Measurements from ENCODE around the gene RTN4RL2.

Gene RTN4RL2

DNA sequence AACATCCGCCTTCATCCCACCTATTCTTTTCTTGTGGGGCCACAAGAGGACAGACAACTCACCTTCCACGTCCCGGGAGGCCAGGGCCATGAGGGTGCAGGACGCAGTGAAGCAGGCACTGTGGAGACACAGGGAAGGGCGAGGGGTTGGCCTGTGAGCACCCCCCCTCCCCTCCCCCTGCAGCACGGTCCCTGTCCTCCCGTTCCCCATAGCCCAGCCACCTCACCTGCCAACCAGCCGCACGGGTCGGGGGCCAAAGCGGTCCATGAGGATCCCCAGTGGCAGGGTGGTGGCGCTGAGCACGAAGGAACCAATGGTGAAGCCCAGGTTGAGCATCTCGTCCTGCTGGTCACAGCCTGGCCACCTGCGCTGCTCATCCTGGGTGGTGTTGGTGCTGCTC, 40.6 kb downstream of the RTN4RL2 start:
- no peak for DNase-seq

GRCh38 chr11:57501953-57502352, 41.6 kb downstream of the RTN4RL2 start:
- no peak for DNase-seq

- no peak for DNase-seq
Observed at GRCh38 chr11:57502376-57502775, 42.0 kb downstream of the RTN4RL2 start.

GRCh38 chr11:57502870-57503269, 42.5 kb downstream of the RTN4RL2 start:
- no peak for DNase-seq

DNA sequence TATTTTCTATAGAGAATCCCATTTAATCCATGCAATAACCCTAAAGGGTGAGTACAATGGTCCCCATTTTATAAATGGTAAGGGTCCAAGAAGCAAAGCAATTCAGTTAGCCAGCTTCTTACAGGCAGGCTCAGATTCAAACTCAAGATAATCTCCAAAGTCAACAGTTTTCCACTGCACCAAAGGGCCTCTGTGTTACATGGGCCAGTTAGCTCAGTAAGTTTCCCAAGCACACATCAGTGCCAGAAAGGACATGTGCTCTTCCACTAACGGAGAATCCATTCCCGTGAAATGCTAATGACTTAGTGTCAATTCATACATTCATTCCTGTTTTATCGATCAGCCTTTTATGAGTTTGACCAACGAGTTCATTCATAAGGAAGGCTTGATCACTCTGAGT, 44.2 kb downstream of the RTN4RL2 start:
- no peak for DNase-seq

GRCh38 chr11:57506522-57506921, 46.2 kb downstream of the RTN4RL2 start:
- DNase-seq = no peak

- no peak for DNase-seq
Observed at GRCh38 chr11:57508341-57509170, 48.2 kb downstream of the RTN4RL2 start.

DNA sequence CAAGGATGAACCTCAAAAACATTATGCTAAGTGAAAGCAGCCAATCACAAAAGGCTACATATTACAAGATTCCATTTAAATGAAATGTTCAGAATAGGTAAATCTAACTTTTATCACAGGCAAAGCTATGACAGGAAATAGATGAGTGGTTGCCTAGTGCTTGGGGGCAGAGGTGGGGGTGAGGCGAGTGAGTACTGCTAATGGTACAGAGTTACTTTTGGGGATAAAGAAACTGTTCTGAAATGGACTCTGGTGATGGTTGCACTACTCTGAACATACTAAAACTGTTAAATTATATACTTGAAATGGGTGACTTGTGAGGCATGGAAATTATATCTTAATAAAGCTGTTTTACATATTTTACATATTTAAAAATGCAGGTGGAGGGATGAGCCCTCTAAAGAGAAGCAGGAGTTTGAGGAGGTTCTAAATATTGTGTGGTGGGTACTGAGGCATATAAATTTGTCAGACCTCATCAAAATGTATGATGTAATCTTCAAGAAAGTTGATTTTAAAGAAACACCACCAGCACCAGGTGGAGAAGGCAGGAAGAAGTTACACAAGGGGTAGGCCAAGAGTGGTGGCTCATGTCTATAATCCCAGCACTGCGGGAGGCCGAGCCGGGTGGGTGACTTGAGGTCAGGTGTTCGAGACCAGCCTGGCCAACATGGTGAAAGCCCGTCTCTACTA, 51.6 kb downstream of the RTN4RL2 start:
- no peak for DNase-seq

DNA sequence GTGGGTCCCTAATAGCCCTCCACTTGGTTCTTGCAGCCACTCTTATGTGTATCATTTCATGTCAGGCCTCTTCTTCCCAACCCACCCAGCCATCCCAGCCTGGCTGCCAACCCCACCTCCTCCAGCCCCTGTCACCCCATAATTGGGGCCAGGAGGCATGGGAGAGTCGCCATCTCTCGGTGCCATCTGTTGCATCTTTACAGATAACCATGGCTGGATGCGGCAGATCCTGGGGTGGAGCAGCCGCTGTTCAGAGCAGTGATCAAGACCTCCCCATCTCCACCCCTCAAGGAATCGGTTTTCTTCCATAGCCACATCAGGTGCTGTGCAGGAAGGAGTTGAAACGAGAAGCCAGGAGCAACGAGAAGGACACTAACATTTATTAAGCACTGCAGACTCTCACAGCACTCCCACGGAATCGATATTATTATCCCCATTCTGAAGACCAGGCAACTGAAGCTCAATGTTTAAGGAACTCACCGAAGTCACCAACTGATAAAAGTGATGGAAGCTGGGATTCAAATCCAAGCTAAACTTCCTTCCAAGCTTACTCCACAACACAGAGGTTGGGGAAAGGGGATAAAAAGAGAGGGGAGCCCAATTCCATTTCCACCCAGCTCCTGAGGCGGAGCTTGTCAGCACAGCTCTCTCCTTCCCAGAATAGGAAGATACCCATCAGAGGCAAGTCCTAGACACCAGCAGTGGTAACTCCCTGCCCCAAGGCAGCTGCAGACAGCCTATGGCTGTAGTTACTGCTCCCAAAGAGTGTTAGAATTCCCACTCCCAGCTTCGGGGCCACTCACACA, 52.5 kb downstream of the RTN4RL2 start:
- no peak for DNase-seq

- DNase-seq = no peak
Observed at GRCh38 chr11:57513452-57513795, 53.1 kb downstream of the RTN4RL2 start.

DNA sequence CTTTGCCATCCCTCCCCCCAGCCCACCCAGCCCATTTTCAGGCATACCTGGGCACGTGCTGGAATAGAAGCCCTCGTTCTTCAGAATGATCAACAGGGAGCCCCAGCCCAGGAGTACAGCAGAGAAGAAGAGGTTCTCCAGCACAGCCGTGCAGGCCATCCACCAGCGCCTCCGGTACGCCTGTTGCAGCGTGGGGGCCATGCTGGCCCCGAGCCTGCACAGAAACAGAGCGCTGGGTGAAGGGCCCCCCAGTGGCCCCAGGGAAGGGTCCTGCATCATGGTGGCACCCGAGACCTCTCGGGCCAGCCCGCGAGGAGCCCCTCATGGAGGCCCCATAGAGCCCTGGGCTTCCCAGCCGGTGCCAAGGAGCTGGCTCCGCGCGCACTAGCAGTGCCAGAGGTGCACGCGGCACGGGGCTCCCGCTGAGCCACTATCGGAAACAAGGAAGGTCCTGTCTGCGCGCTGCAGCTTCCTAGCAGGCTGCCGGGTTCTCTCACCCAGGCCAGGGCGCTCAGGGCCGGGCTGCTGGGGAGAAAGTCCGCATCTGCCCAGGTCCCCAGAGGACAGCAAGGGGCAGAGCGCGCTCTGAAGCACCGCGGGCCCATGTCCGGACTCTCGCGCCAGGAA, 53.7 kb downstream of the RTN4RL2 start:
- DNase-seq = peak in 1 of 2 donors; percentile 33

DNA sequence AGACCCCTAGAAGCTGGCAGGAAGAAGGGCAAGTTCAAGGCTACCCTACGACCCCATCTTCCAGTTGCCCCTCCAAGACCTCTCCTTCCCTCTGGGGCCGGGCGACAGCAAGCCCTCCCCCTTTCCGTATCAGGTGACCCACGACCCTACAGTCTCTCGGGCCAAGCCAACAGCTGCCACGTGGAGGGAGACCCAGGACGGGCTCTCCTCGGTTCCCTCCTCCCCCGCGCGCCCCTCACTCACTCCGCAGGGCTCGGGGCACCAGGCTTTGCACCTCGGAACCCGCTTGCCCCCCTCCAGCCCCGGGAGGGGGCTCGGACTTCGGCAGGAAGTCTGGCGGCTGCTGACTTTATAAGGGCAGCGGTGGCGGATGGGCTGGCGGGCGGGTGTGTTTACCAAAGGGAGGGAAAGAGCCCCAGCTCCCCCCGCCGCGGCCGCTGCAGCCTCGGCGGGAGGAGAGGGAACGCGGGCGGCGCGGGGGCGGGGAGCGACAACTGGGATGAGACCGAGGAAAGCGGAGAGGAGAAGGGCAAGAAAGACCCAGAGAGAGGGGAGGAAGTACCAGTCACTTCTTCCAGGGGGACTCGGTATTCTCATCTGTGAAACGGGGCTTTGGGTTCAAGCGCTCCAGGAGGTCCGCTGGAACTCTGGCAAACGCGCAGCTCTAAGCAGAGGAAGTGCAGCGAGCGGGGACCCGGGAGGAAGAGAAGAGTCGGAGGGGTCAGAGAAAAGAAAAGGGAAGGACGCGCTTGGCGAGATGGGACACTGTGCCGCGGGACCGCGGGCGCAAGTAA, 54.4 kb downstream of the RTN4RL2 start:
- DNase-seq = peak; percentile 26 to 28

DNA sequence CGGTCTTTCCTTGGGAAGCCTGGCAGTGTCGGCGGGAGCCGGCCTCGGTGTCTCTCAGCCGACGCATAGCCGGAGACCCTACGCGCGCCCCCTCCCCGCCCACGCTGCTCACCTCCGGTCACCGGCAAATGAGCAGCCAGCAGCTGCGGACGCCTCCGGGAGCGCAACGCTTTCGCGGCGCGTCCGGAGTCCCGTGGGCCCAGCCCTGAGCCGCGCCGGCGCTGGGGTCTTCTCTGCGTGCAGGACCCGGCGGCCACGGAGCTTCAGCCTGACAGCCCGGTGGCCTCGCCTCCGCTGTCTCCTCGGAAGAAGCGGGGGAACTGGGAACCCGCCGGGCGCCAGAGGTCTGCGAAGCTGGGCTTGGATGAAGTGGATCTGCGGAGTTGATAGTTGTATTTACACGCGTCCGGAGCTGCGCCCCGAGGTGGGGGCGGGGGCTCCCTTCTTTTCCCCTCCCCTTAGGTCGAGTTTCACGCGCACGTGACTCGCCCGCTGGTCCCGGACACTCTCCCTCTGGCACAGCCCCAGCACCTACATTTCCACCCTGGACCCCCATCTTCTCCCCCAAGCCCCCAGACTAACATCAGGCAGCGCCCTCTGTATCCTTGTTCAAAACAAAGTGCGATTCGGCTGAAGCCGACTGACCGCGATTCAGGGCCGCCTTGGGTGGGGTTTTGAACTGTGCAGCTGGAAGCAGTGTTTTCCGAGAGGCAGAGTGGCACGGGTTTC, 55.2 kb downstream of the RTN4RL2 start, which contains the start of gene SLC43A1:
Gene SLC43A1, minus strand, starts transcription at position 371 of the 729 bp plus-strand sequence. CDS start 1,591 bp downstream, outside the sequence.
- no peak for DNase-seq

GRCh38 chr11:57516061-57516443, 55.7 kb downstream of the RTN4RL2 start:
- no peak for DNase-seq

DNA sequence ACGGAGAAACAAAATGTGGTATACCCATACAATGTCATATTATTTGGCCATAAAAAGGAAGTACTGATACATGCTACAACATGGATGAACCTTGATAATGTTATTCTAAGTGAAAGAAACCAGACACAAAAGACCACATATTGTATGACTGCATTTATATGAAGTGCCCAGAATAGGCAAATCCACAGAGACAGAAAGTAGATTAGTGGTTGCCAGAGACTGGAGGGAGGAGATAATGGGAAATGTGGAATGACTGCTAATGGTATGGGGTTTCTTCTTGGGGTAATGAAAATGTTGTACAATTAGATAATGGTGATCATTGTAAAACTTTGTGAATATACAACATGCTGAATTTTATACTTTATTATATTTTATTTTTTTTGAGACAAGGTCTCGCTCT, 60.8 kb downstream of the RTN4RL2 start:
- DNase-seq = no peak

DNA sequence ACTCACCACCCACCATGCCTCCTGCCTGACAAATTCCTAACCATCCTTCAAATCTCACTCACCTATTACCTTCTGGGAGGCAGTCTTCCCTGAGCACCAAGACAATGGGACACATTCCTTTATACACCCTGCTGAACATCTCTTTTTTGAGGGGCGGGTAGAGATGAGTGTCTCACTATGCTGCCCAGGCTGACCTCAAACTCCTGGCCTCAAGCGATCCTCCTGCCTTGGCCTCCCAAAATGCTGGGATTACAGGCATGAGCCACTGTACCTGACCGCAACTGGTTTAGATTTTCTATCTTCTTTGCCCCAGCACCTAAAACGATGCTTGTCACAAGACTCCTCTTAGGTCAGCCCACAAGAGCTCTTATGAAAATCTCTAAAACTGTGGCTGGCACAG, 63.1 kb downstream of the RTN4RL2 start:
- no peak for DNase-seq
